ENCODE results near the gene TRAPPC3L. TPM values are rescaled to one million over a fixed set of nuclear protein-coding genes. Genes with fewer than 3 reads are reported as not detected.

The TRAPPC3L gene
- total and polyA plus RNA-seq, 10 donors, result 0.33 to 6.3 (median 2.9) TPM

- TF ChIP-seq CTCF (IDR thresholded peaks at IDR 0.05 in 8 of 11, conservative IDR thresholded peaks at IDR 0.05 in 3 of 11) (no peak), POLR2AphosphoS5 (IDR thresholded peaks at IDR 0.05) (no peak), POLR2A (IDR thresholded peaks at IDR 0.05) (no peak)
- no peak overlapping the region for H3K4me3 ChIP-seq
- WGBS, 5 donors, result 75 to 87% (median 77%) methylated on average over 1 of the region's 1 CpG
- no peaks in the 10 kb centered on the region for H3K9me3 ChIP-seq
- no peaks in the 10 kb centered on the region for H3K36me3 ChIP-seq
- H3K27me3 ChIP-seq (replicated peaks in 1 of 7), result no peaks in the 10 kb centered on the region
- intact Hi-C loops (cut with DNase I; ENCODE audit: low total_unique reads), result no loop called here
- H3K4me1 ChIP-seq, result no peaks in the 10 kb centered on the region
- no peak overlapping the region for H3K27ac ChIP-seq
- no peak for DNase-seq
Measured at GRCh38 chr6:116482780-116483179, 62.7 kb downstream of the TRAPPC3L start.

GRCh38 chr6:116476002-116476678, 69.3 kb downstream of the TRAPPC3L start:
- Histone ChIP-seq H3K27me3 (replicated peaks in 1 of 7) (no peaks in the 10 kb centered on the region), H3K4me1 (peaks cover 19 to 35% (median 27%) of the 10 kb centered on the region in 6 donors), H3K9me3 (no peaks in the 10 kb centered on the region), H3K4me3 (peak overlapping the region in 4 of 8 donors; percentile 11 to 45 (median 24)), H3K27ac (peak overlapping the region; percentile 76 to 90 (median 84)), H3K36me3 (no peaks in the 10 kb centered on the region)
- 18 to 31% (median 22%) methylated on average over 5 of the region's 5 CpGs for WGBS, 5 donors
- TF ChIP-seq CTCF (IDR thresholded peaks at IDR 0.05 in 8 of 11, conservative IDR thresholded peaks at IDR 0.05 in 3 of 11) (no peak), POLR2AphosphoS5 (IDR thresholded peaks at IDR 0.05) (no peak), POLR2A (IDR thresholded peaks at IDR 0.05) (no peak)
- DNase-seq, result no peak
- intact Hi-C loops (cut with DNase I; ENCODE audit: low total_unique reads), result no loop called here

- peaks cover 19 to 36% (median 27%) of the 10 kb centered on the region in 6 donors for H3K4me1 ChIP-seq
Measured at GRCh38 chr6:116475141-116475540, 70.3 kb downstream of the TRAPPC3L start.

More at GRCh38 chr6:116475141-116475540, 70.3 kb downstream of the TRAPPC3L start:
- DNase-seq, result no peak
- Histone ChIP-seq H3K9me3 (no peaks in the 10 kb centered on the region), H3K4me3 (peak overlapping the region in 4 of 8 donors; percentile 11 to 45 (median 24)), H3K27me3 (replicated peaks in 1 of 7) (no peaks in the 10 kb centered on the region), H3K27ac (peak overlapping the region; percentile 76 to 90 (median 84)), H3K36me3 (no peaks in the 10 kb centered on the region)
- intact Hi-C loops (cut with DNase I; ENCODE audit: low total_unique reads), result no loop called here
- no peak for TF ChIP-seq CTCF (IDR thresholded peaks at IDR 0.05 in 8 of 11, conservative IDR thresholded peaks at IDR 0.05 in 3 of 11)
- TF ChIP-seq POLR2AphosphoS5 (IDR thresholded peaks at IDR 0.05), result no peak
- no peak for TF ChIP-seq POLR2A (IDR thresholded peaks at IDR 0.05)
- WGBS, 5 donors, result 11 to 17% (median 13%) methylated on average over 1 of the region's 1 CpG
